B cell (primary cell): ENCODE data around the gene ENTHD1. TPM values are rescaled to one million over a fixed set of nuclear protein-coding genes. Genes with fewer than 3 reads are reported as not detected.

Source experiments
- ATAC-seq: fragments of 200-7000 bp; cut with Tn5 transposase; one replicate; pipeline ENCODE4 v1.10.0; 2021; ENCODE audit warnings: low read depth, mild to moderate bottlenecking, moderate number of reproducible peaks, moderate library complexity
- CTCF ChIA-PET: fragments of 350-600 bp; sonication (Branson Sonifier 250); formaldehyde crosslinking; loops from one replicate; lab custom pipeline; 2021; ENCODE audit warnings: antibody characterized with exemption, inconsistent platforms; lab: Charles Lee
- POLR2A ChIA-PET: fragments of 350-600 bp; sonication (Branson Sonifier 250); formaldehyde crosslinking; loops from one replicate; lab custom pipeline; 2021; ENCODE audit warnings: antibody characterized with exemption; lab: Charles Lee
- DNase-seq: peaks from one replicate; pipeline ENCODE4 v3.0.0; 2013
- H2AFZ ChIP-seq: 2 replicates; pipeline ENCODE4 v1.6.1; 2012; ENCODE audit warnings: mild to moderate bottlenecking, low read depth, low read length; ENCODE audit not compliant: insufficient read depth, poor library complexity, severe bottlenecking
- H3K27ac ChIP-seq, 2 donors: 1 replicate in 1 of 2; 2 replicates in 1 of 2; pipeline ENCODE4 v1.5.1; 2012 to 2013; ENCODE audit warnings: low read length in 2 of 2, mild to moderate bottlenecking in 2 of 2, moderate library complexity in 1 of 2
- H3K27me3 ChIP-seq, 4 experiments: fragments of 200-600 bp in 1 of 4; sonication (generic) in 1 of 4; replicated peaks in 1 of 4; 1 replicate in 2 of 4; 2 replicates in 2 of 4; pipeline versions ENCODE4 v1.6.1 to v1.7.0; 2013 to 2016; ENCODE audit warnings: low read length in 3 of 4, mild to moderate bottlenecking in 2 of 4, mixed read lengths in 1 of 4, moderate library complexity in 1 of 4; ENCODE audit not compliant: insufficient read depth in 4 of 4, control insufficient read depth in 3 of 4; ENCODE audit errors: control extremely low read depth in 1 of 4
- H3K36me3 ChIP-seq, 2 experiments: replicated peaks in 1 of 2; 1 replicate in 1 of 2; 2 replicates in 1 of 2; pipeline versions ENCODE4 v1.6.1 to v1.7.1; 2013; ENCODE audit warnings: low read length in 1 of 2; ENCODE audit not compliant: insufficient read depth in 2 of 2, control insufficient read depth in 1 of 2; ENCODE audit errors: control extremely low read depth in 1 of 2, extremely low read depth in 1 of 2
- H3K4me1 ChIP-seq, 2 donors: fragments of 200-600 bp in 1 of 2; sonication (generic) in 1 of 2; 1 replicate in 1 of 2; 2 replicates in 1 of 2; pipeline versions ENCODE4 v1.5.1 to v1.6.1; 2013 to 2017; ENCODE audit warnings: low read length in 2 of 2; ENCODE audit not compliant: control insufficient read depth in 2 of 2, insufficient read depth in 2 of 2
- H3K4me2 ChIP-seq: replicated peaks from 2 replicates; pipeline ENCODE3; 2012; ENCODE audit warnings: mild to moderate bottlenecking, low read depth, low read length; ENCODE audit not compliant: poor library complexity, severe bottlenecking
- H3K4me3 ChIP-seq, 5 experiments: fragments of 200-600 bp in 1 of 5; sonication (generic) in 1 of 5; 1 replicate in 3 of 5; 2 replicates in 2 of 5; pipeline versions ENCODE4 v1.5.1 to v1.7.0; 2011 to 2016; ENCODE audit warnings: low read length in 4 of 5, mild to moderate bottlenecking in 4 of 5, low read depth in 2 of 5, control low read depth in 1 of 5, moderate library complexity in 1 of 5; ENCODE audit not compliant: insufficient read depth in 1 of 5; ENCODE audit errors: control extremely low read depth in 1 of 5, extremely low read depth in 1 of 5
- H3K79me2 ChIP-seq: fragments of 200-600 bp; sonication (generic); one replicate; pipeline ENCODE4 v1.6.0; 2016; ENCODE audit warnings: low read length; ENCODE audit not compliant: control insufficient read depth, insufficient read depth
- H3K9ac ChIP-seq: fragments of 200-600 bp; sonication (generic); 2 replicates; pipeline ENCODE4 v1.6.1; 2017; ENCODE audit warnings: mild to moderate bottlenecking, low read length, moderate library complexity
- H3K9me3 ChIP-seq, 3 donors: one replicate each; pipeline versions ENCODE4 v1.6.1 to v1.7.1; 2013; ENCODE audit warnings: low read length in 2 of 3; ENCODE audit not compliant: control insufficient read depth in 2 of 3, insufficient read depth in 1 of 3; ENCODE audit errors: control extremely low read depth in 1 of 3
- H4K20me1 ChIP-seq: 2 replicates; pipeline ENCODE4 v1.6.0; 2012; ENCODE audit warnings: mild to moderate bottlenecking, low read length; ENCODE audit not compliant: insufficient read depth, control insufficient read depth, poor library complexity, severe bottlenecking
- H3K27ac Mint-ChIP-seq: one replicate; pipeline ENCODE4 v1.8.0; 2021; ENCODE audit warnings: mixed read lengths
- H3K27me3 Mint-ChIP-seq: one replicate; pipeline ENCODE4 v1.8.0; 2021; ENCODE audit warnings: mixed read lengths
- H3K4me1 Mint-ChIP-seq: one replicate; pipeline ENCODE4 v1.8.0; 2021; ENCODE audit warnings: mixed read lengths
- H3K4me3 Mint-ChIP-seq: one replicate; pipeline ENCODE4 v1.8.0; 2021; ENCODE audit warnings: mixed read lengths
- H3K9me3 Mint-ChIP-seq: one replicate; pipeline ENCODE4 v1.8.0; 2022; ENCODE audit warnings: mixed read lengths; ENCODE audit not compliant: insufficient read depth
- CTCF ChIP-seq: fragments of 200-600 bp; IDR thresholded peaks from one replicate; pipeline ENCODE4 v1.8.0; 2022; ENCODE audit warnings: antibody characterized with exemption, mild to moderate bottlenecking
- EZH2 ChIP-seq: IDR thresholded peaks from 2 replicates; pipeline ENCODE4 v1.6.1; 2012; ENCODE audit warnings: borderline replicate concordance, low read depth, mild to moderate bottlenecking, moderate library complexity, low read length; ENCODE audit not compliant: insufficient read depth, poor library complexity, severe bottlenecking
- WGBS: methylation state at CpG from one replicate; pipeline ENCODE4 v1.1.5; 2013; ENCODE audit warnings: missing lambda C conversion rate; ENCODE audit not compliant: insufficient coverage; 5-methylcytosine and 5-hydroxymethylcytosine counted together
- intact Hi-C: fragments of 100-400 bp; cut with micrococcal nuclease; formaldehyde crosslinking; loops from one replicate; pipeline ENCODE4 v1.10.0; 2022
- polyA plus RNA-seq: library from polyadenylated mRNA; depleted of rRNA; stranded (reverse); fragments of >200 nt; gene quantifications from 2 replicates; pipeline ENCODE4 v1.2.3, GENCODE V29; 2012
- total RNA-seq, 2 donors: library from RNA; stranded (reverse); fragments of 120-200 nt in 1 of 2; gene quantifications; 1 replicate in 1 of 2; 2 replicates in 1 of 2; pipeline versions ENCODE4 v1.2.3 to v1.2.4, GENCODE V29; 2013 to 2022

ENTHD1 gene
- total and polyA plus RNA-seq, 2 donors (not counting 1 experiment from before 2014, with no cell fraction given), result not detected

DNA sequence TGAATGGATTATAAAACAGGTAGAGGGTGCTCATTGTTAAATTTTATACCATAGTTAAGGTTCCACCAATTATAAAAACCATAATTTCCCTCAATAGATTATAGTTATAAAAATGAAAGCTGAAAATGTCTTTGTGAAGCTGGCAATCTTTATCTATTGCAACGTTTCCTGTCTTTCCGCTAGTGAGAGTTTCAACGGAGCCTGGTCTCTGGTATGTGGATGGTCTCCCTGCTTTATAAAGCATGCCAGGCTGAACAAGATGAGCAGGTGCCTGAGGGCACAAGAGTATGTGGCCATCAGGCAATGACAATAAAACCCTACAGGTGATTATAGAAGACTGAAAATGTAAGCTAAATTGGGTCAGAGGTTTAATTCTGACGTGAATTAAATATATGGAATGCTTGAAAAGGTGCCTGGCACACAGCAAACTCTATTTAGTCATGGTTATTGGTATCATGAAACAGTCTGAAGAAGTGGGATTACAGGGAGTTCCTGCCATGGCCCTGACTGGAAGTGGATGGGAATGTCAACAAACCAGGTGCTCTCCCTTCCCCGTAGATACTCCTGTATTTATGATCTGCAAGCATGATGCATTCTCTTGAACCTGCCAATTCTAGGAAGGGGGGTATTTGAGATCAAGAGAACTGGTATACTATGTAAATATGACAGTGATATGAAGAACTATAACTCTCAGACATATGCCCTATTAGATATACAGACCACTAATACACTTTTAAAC is 115.7 kb downstream of the ENTHD1 start:
- H3K9me3 ChIP-seq, result no peaks in the 10 kb centered on the region
- no peak overlapping the region for H3K4me3 Mint-ChIP-seq
- no peak overlapping the region for H3K4me3 ChIP-seq
- no peak for DNase-seq
- H2AFZ ChIP-seq, result no peak overlapping the region
- no peak overlapping the region for H3K27ac ChIP-seq
- H3K36me3 ChIP-seq, result no peaks in the 10 kb centered on the region
- H3K27ac Mint-ChIP-seq, result no peak overlapping the region
- peaks cover 17% of the 10 kb centered on the region for H3K4me1 Mint-ChIP-seq
- intact Hi-C loops, result no loop called here
- H3K4me2 ChIP-seq, result no peak overlapping the region
- H3K4me1 ChIP-seq, result peaks cover 10 to 11% of the 10 kb centered on the region in 2 donors
- no peaks in the 10 kb centered on the region for H3K9me3 Mint-ChIP-seq
- no peaks in the 10 kb centered on the region for H3K27me3 ChIP-seq
- WGBS, result 88% methylated on average over 3 of the region's 5 CpGs
- H3K27me3 Mint-ChIP-seq, result no peaks in the 10 kb centered on the region
- POLR2A ChIA-PET, result no interaction called here
- CTCF ChIA-PET, result no interaction called here
- no peaks in the 10 kb centered on the region for H4K20me1 ChIP-seq
- H3K9ac ChIP-seq, result no peak overlapping the region
- no peak for ATAC-seq
- H3K79me2 ChIP-seq, result no peaks in the 10 kb centered on the region
- TF ChIP-seq EZH2 (no peak), CTCF (no peak)

GRCh38 chr22:39776295-39777009 is 117.1 kb downstream of the ENTHD1 start:
- H3K4me3 Mint-ChIP-seq, result no peak overlapping the region
- POLR2A ChIA-PET, result no interaction called here

More at GRCh38 chr22:39776295-39777009, 117.1 kb downstream of the ENTHD1 start:
- Mint-ChIP-seq H3K4me1 (peaks cover 17% of the 10 kb centered on the region), H3K27ac (no peak overlapping the region), H3K9me3 (peaks cover 2% of the 10 kb centered on the region), H3K27me3 (no peaks in the 10 kb centered on the region)
- no peak overlapping the region for H3K4me2 ChIP-seq
- no peak overlapping the region for H3K27ac ChIP-seq
- no peaks in the 10 kb centered on the region for H4K20me1 ChIP-seq
- H3K79me2 ChIP-seq, result no peaks in the 10 kb centered on the region
- H3K27me3 ChIP-seq, result no peaks in the 10 kb centered on the region
- H3K36me3 ChIP-seq, result no peaks in the 10 kb centered on the region
- TF ChIP-seq CTCF (no peak), EZH2 (no peak)
- peaks cover under 1 to 4% (median 2%) of the 10 kb centered on the region in 3 donors for H3K9me3 ChIP-seq
- DNase-seq (no peak), ATAC-seq (no peak)
- no peak overlapping the region for H3K4me3 ChIP-seq
- intact Hi-C loops, result no loop called here
- no CpG with 5 or more reads among the region's 2 CpGs for WGBS
- CTCF ChIA-PET, result no interaction called here
- H3K9ac ChIP-seq, result no peak overlapping the region
- no peak overlapping the region for H2AFZ ChIP-seq
- peaks cover 10 to 11% of the 10 kb centered on the region in 2 donors for H3K4me1 ChIP-seq
